KMS-11 (cell line): ENCODE measurements around the gene EML5.

Experiments
- H2AFZ ChIP-seq: fragments of 200-600 bp; sonication (generic); 2 replicates; pipeline ENCODE4 v1.6.1; 2016; ENCODE audit warnings: antibody characterized with exemption, mixed run types, low read depth
- H3K27ac ChIP-seq: fragments of 200-600 bp; sonication (generic); 2 replicates; pipeline ENCODE4 v1.6.1; 2016; ENCODE audit warnings: mild to moderate bottlenecking, mixed run types
- H3K27me3 ChIP-seq: fragments of 200-600 bp; sonication (generic); 2 replicates; pipeline ENCODE4 v1.6.1; 2017; ENCODE audit warnings: mild to moderate bottlenecking, low read depth, mixed run types, moderate library complexity; ENCODE audit not compliant: insufficient read depth
- H3K36me3 ChIP-seq: fragments of 200-600 bp; sonication (generic); 2 replicates; pipeline ENCODE4 v1.6.1; 2017; ENCODE audit warnings: mild to moderate bottlenecking, mixed run types; ENCODE audit not compliant: insufficient read depth
- H3K4me1 ChIP-seq: fragments of 200-600 bp; sonication (generic); 2 replicates; pipeline ENCODE4 v1.6.1; 2016; ENCODE audit warnings: mild to moderate bottlenecking, low read depth, mixed run types; ENCODE audit not compliant: poor library complexity, severe bottlenecking
- H3K4me2 ChIP-seq: fragments of 200-600 bp; sonication (generic); 2 replicates; pipeline ENCODE4 v1.7.0; 2016; ENCODE audit warnings: mild to moderate bottlenecking, mixed run types
- H3K4me3 ChIP-seq: fragments of 200-600 bp; sonication (generic); IDR thresholded peaks from 2 replicates; pipeline ENCODE4 v1.6.1; 2017; ENCODE audit warnings: low read depth, low read length, mixed read lengths; ENCODE audit not compliant: insufficient read depth
- H3K79me2 ChIP-seq: fragments of 200-600 bp; sonication (generic); 2 replicates; pipeline ENCODE4 v1.6.1; 2016; ENCODE audit warnings: low read depth, mixed run types; ENCODE audit not compliant: insufficient read depth
- H3K9ac ChIP-seq: fragments of 200-600 bp; sonication (generic); 2 replicates; pipeline ENCODE4 v1.6.1; 2016; ENCODE audit warnings: mild to moderate bottlenecking, mixed run types
- H4K20me1 ChIP-seq: fragments of 200-600 bp; sonication (generic); 2 replicates; pipeline ENCODE4 v1.6.1; 2016; ENCODE audit warnings: mild to moderate bottlenecking, mixed run types; ENCODE audit not compliant: insufficient read depth
- CTCF ChIP-seq: fragments of 200-600 bp; sonication (generic); conservative IDR thresholded peaks from 2 replicates; pipeline ENCODE4 v1.6.1; 2017; ENCODE audit warnings: low read depth, mild to moderate bottlenecking, antibody characterized with exemption, low read length, moderate library complexity, mixed read lengths

Gene EML5

GRCh38 chr14:88706425-88706824 is 86.3 kb downstream of the EML5 start:
- no peak overlapping the region for H3K4me3 ChIP-seq
- H3K27me3 ChIP-seq = no peaks in the 10 kb centered on the region
- H3K79me2 ChIP-seq = no peaks in the 10 kb centered on the region
- no peak overlapping the region for H3K4me2 ChIP-seq
- no peaks in the 10 kb centered on the region for H4K20me1 ChIP-seq
- no peaks in the 10 kb centered on the region for H3K36me3 ChIP-seq
- no peaks in the 10 kb centered on the region for H3K4me1 ChIP-seq
- H3K9ac ChIP-seq = no peak overlapping the region
- TF ChIP-seq CTCF = no peak
- no peak overlapping the region for H3K27ac ChIP-seq
- no peak overlapping the region for H2AFZ ChIP-seq

- no peaks in the 10 kb centered on the region for H3K36me3 ChIP-seq
- H3K4me2 ChIP-seq = no peak overlapping the region
- H2AFZ ChIP-seq = no peak overlapping the region
- no peak overlapping the region for H3K4me3 ChIP-seq
- no peak overlapping the region for H3K9ac ChIP-seq
- no peak for TF ChIP-seq CTCF
- H4K20me1 ChIP-seq = no peaks in the 10 kb centered on the region
- H3K27ac ChIP-seq = no peak overlapping the region
- no peaks in the 10 kb centered on the region for H3K27me3 ChIP-seq
- H3K79me2 ChIP-seq = no peaks in the 10 kb centered on the region
- H3K4me1 ChIP-seq = no peaks in the 10 kb centered on the region
These were observed 94.1 kb downstream of the EML5 start for GRCh38 chr14:88698651-88699050.

- H3K4me2 ChIP-seq = no peak overlapping the region
- no peak for TF ChIP-seq CTCF
- no peaks in the 10 kb centered on the region for H3K4me1 ChIP-seq
These were observed 96.9 kb downstream of the EML5 start for GRCh38 chr14:88695870-88696269.

GRCh38 chr14:88688386-88688785 is 104.4 kb downstream of the EML5 start:
- H3K36me3 ChIP-seq = no peaks in the 10 kb centered on the region
- no peaks in the 10 kb centered on the region for H4K20me1 ChIP-seq
- no peaks in the 10 kb centered on the region for H3K27me3 ChIP-seq
- no peaks in the 10 kb centered on the region for H3K79me2 ChIP-seq
- no peak overlapping the region for H3K27ac ChIP-seq
- peaks cover under 1% of the 10 kb centered on the region for H3K4me1 ChIP-seq
- no peak overlapping the region for H3K9ac ChIP-seq
- no peak overlapping the region for H2AFZ ChIP-seq
- no peak for TF ChIP-seq CTCF
- no peak overlapping the region for H3K4me2 ChIP-seq
- H3K4me3 ChIP-seq = no peak overlapping the region

More at GRCh38 chr14:88695870-88696269, 96.9 kb downstream of the EML5 start:
- Histone ChIP-seq H3K27me3 (no peaks in the 10 kb centered on the region), H4K20me1 (no peaks in the 10 kb centered on the region), H3K79me2 (no peaks in the 10 kb centered on the region), H3K27ac (no peak overlapping the region), H3K4me3 (no peak overlapping the region), H3K36me3 (no peaks in the 10 kb centered on the region), H3K9ac (no peak overlapping the region), H2AFZ (no peak overlapping the region)
